NT2/D1 (cell line): ENCODE data around the gene VPS36.

Experiments
- YY1 ChIP-seq: IDR thresholded peaks from 2 replicates; pipeline ENCODE4 v1.6.1; 2011; ENCODE audit not compliant: insufficient read length, insufficient read depth
- ZNF274 ChIP-seq: IDR thresholded peaks from 2 replicates; pipeline ENCODE4 v1.6.1; 2011; ENCODE audit warnings: mild to moderate bottlenecking, low read depth, low read length

DNA sequence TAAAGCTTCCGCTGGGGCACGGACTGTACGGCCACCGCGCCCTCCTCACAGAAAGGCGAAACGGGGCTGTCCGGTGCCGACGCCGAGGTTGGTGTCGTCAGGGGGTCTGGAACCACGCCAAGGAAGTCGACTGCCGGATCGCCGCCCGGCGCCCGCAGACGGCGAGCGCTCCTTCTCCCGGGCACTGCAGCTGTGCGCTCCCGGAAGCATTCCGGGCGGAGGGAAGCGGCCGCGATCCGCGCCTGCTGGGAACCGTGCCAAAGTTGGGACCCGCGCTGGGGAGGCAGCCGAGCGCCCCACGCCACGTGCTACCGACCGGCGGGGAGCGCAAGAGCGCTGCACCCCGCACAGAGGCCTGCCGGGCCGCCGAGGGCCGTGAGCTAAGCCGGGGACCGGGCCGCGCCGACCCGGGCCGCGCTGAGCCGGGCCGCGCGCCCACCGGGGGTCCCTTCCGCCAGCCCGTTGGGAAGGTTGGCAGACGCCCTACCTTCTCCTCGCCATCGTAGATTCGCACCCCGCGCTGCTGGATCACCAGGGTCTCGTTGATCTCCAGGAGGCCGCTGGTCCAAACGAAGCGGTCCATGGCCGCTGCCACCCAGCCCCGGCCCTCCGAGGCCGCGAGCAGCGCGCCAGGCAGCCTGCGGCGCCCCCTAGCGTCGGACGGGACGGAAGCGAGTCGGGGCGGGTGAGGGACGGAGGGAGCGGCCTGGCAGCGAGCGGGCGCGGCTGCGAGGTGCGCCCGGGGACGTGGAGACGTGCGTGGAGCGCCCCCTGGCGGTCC, at the start of gene VPS36:
- TF ChIP-seq ZNF274: no peak
- no peak for TF ChIP-seq YY1
